Upper lobe of left lung (tissue), 6 donors: ENCODE measurements around the gene SWT1. TPM values are rescaled to one million over a fixed set of nuclear protein-coding genes. Genes with fewer than 3 reads are reported as not detected.

ENCODE experiments used
- ATAC-seq, 2 donors: fragments of 200-7000 bp; cut with Tn5 transposase; one replicate each; pipeline ENCODE4 v1.9.1; 2022; ENCODE audit warnings: mild to moderate bottlenecking in 2 of 2, moderate library complexity in 2 of 2; ENCODE audit not compliant: low FRiP score in 2 of 2
- DNase-seq, 2 donors: peaks; one replicate each; pipeline ENCODE4 v3.0.0-alpha.2; 2019 to 2020
- H3K27ac ChIP-seq, 4 donors: fragments of 200-600 bp; sonication (generic); one replicate each; pipeline ENCODE4 v1.5.1; 2016 to 2019
- H3K27me3 ChIP-seq, 4 donors: fragments of 200-600 bp; sonication (generic); one replicate each; pipeline ENCODE4 v1.5.1; 2017 to 2019
- H3K36me3 ChIP-seq, 4 donors: fragments of 200-600 bp; sonication (generic); one replicate each; pipeline ENCODE4 v1.5.1; 2016 to 2019
- H3K4me1 ChIP-seq, 4 donors: fragments of 200-600 bp; sonication (generic); one replicate each; pipeline ENCODE4 v1.5.1; 2018 to 2019
- H3K4me3 ChIP-seq, 4 donors: fragments of 200-600 bp; sonication (generic); one replicate each; pipeline ENCODE4 v1.5.1; 2017 to 2019; ENCODE audit warnings: mild to moderate bottlenecking in 2 of 4, moderate library complexity in 1 of 4
- H3K9me3 ChIP-seq, 4 donors: fragments of 200-600 bp; sonication (generic); one replicate each; pipeline ENCODE4 v1.5.1; 2018 to 2019
- CTCF ChIP-seq, 6 experiments: fragments of 450-650 bp in 4 of 6; fragments of 200-600 bp in 2 of 6; sonication (generic) in 2 of 6; IDR thresholded peaks; one replicate each; pipeline ENCODE4 v1.5.1; 2016 to 2019; ENCODE audit warnings: antibody characterized with exemption in 6 of 6
- EP300 ChIP-seq, 4 donors: sonication (generic); formaldehyde crosslinking; IDR thresholded peaks; one replicate each; pipeline ENCODE4 v1.5.1; 2017; ENCODE audit warnings: antibody characterized with exemption in 4 of 4, control low read depth in 2 of 4
- POLR2A ChIP-seq, 4 donors: fragments of 450-650 bp; IDR thresholded peaks; one replicate each; pipeline ENCODE4 v1.5.1; 2016 to 2017; ENCODE audit warnings: antibody characterized with exemption in 4 of 4, mild to moderate bottlenecking in 2 of 4
- POLR2AphosphoS5 ChIP-seq, 2 donors: sonication (generic); formaldehyde crosslinking; IDR thresholded peaks; one replicate each; pipeline ENCODE4 v1.5.1; 2017; ENCODE audit warnings: antibody characterized with exemption in 2 of 2
- WGBS, 2 donors: methylation state at CpG; one replicate each; pipeline ENCODE4 v1.1.5; 2017 to 2018; 5-methylcytosine and 5-hydroxymethylcytosine counted together
- total RNA-seq, 6 donors: library from RNA; depleted of rRNA in 4 of 6; stranded (reverse); fragments of >200 nt in 4 of 6; gene quantifications; one replicate each; pipeline versions ENCODE4 v1.1.0 to v1.2.1, GENCODE V29; 2016 to 2021
- donor health status: DM: no; HTN: no; CAD: no; lungs with moderate emphysema.
- donor health status: DM: no; HTN: yes; CAD: no; lungs with severe emphysema.

The SWT1 gene
- total RNA-seq, 6 donors from 2014 or later: 3.1 to 15.7 (median 6.0) TPM

- H3K27ac ChIP-seq: no peak overlapping the region
- no peaks in the 10 kb centered on the region for H3K9me3 ChIP-seq
- peaks cover 43 to 99% (median 69%) of the 10 kb centered on the region in 4 donors for H3K36me3 ChIP-seq
- no peaks in the 10 kb centered on the region for H3K27me3 ChIP-seq
- H3K4me3 ChIP-seq: no peak overlapping the region
- no peak for DNase-seq
- no peak for ATAC-seq
- WGBS, 2 donors: 92 to 93% methylated on average over 6 of the region's 6 CpGs
- H3K4me1 ChIP-seq: no peaks in the 10 kb centered on the region
- TF ChIP-seq POLR2A (IDR thresholded peaks at IDR 0.05) (no peak), POLR2AphosphoS5 (IDR thresholded peaks at IDR 0.05) (no peak), CTCF (IDR thresholded peaks at IDR 0.05) (no peak), EP300 (IDR thresholded peaks at IDR 0.05) (no peak)
Measured at GRCh38 chr1:185300152-185300551, 143.2 kb downstream of the SWT1 start.

- WGBS, 2 donors: 92 to 100% methylated on average over 3 of the region's 3 CpGs
- H3K4me3 ChIP-seq: no peak overlapping the region
- H3K27me3 ChIP-seq: no peaks in the 10 kb centered on the region
- peaks cover 29 to 99% (median 73%) of the 10 kb centered on the region in 4 donors for H3K36me3 ChIP-seq
- ATAC-seq (no peak), DNase-seq (no peak)
- peaks cover 0 to 6% (median 4%) of the 10 kb centered on the region in 4 donors for H3K4me1 ChIP-seq
- no peak for TF ChIP-seq EP300 (IDR thresholded peaks at IDR 0.05)
- no peak for TF ChIP-seq CTCF (IDR thresholded peaks at IDR 0.05)
- TF ChIP-seq POLR2A (IDR thresholded peaks at IDR 0.05): no peak
- TF ChIP-seq POLR2AphosphoS5 (IDR thresholded peaks at IDR 0.05): no peak
- H3K9me3 ChIP-seq: no peaks in the 10 kb centered on the region
- no peak overlapping the region for H3K27ac ChIP-seq
Measured at GRCh38 chr1:185305419-185305818, 148.5 kb downstream of the SWT1 start.

GRCh38 chr1:185308126-185308525 is 151.2 kb downstream of the SWT1 start:
- no peaks in the 10 kb centered on the region for H3K27me3 ChIP-seq
- no peak overlapping the region for H3K4me3 ChIP-seq
- H3K9me3 ChIP-seq: no peaks in the 10 kb centered on the region
- 95 to 100% methylated on average over 1 of the region's 1 CpG for WGBS, 2 donors
- TF ChIP-seq CTCF (IDR thresholded peaks at IDR 0.05) (no peak), POLR2AphosphoS5 (IDR thresholded peaks at IDR 0.05) (no peak)
- no peak for ATAC-seq
- H3K4me1 ChIP-seq: peaks cover 6 to 24% (median 15%) of the 10 kb centered on the region in 4 donors
- H3K27ac ChIP-seq: no peak overlapping the region
- H3K36me3 ChIP-seq: peaks cover 19 to 76% (median 59%) of the 10 kb centered on the region in 4 donors
- no peak for DNase-seq

- peaks cover 10 to 62% (median 50%) of the 10 kb centered on the region in 4 donors for H3K36me3 ChIP-seq
- no peak for TF ChIP-seq POLR2AphosphoS5 (IDR thresholded peaks at IDR 0.05)
- H3K4me3 ChIP-seq: no peak overlapping the region
- DNase-seq: no peak
- H3K4me1 ChIP-seq: peaks cover 20 to 37% (median 27%) of the 10 kb centered on the region in 4 donors
- no peaks in the 10 kb centered on the region for H3K9me3 ChIP-seq
- no peak for ATAC-seq
- 11 to 13% methylated on average over 2 of the region's 2 CpGs for WGBS, 2 donors
- H3K27ac ChIP-seq: no peak overlapping the region
- no peaks in the 10 kb centered on the region for H3K27me3 ChIP-seq
Measured at GRCh38 chr1:185309566-185309965, 152.6 kb downstream of the SWT1 start.

- TF ChIP-seq POLR2A (IDR thresholded peaks at IDR 0.05): no peak
- TF ChIP-seq POLR2AphosphoS5 (IDR thresholded peaks at IDR 0.05): no peak
- TF ChIP-seq EP300 (IDR thresholded peaks at IDR 0.05): no peak
- TF ChIP-seq CTCF (IDR thresholded peaks at IDR 0.05): no peak
- Histone ChIP-seq H3K4me1 (peaks cover 30 to 48% (median 38%) of the 10 kb centered on the region in 4 donors), H3K9me3 (no peaks in the 10 kb centered on the region), H3K27me3 (no peaks in the 10 kb centered on the region), H3K27ac (no peak overlapping the region), H3K36me3 (peaks cover 5 to 41% (median 28%) of the 10 kb centered on the region in 4 donors), H3K4me3 (no peak overlapping the region)
- DNase-seq (no peak), ATAC-seq (no peak)
Measured at GRCh38 chr1:185311589-185312225, 154.7 kb downstream of the SWT1 start.
